A549 (cell line): ENCODE results near the gene MAN1C1.

Experiments used
- CHD2 ChIP-seq: fragments of 150-350 bp; IDR thresholded peaks from 2 replicates; pipeline ENCODE4 v1.6.1; 2014; ENCODE audit warnings: low read length; ENCODE audit not compliant: partially characterized antibody
- ESRRA ChIP-seq: fragments of 150-350 bp; IDR thresholded peaks from 2 replicates; pipeline ENCODE4 v1.6.1; 2014; ENCODE audit warnings: mild to moderate bottlenecking, low read length, borderline replicate concordance
- MAFK ChIP-seq: fragments of 450-650 bp; IDR thresholded peaks from 2 replicates; pipeline ENCODE4 v1.6.1; 2014; ENCODE audit not compliant: partially characterized antibody
- MAZ ChIP-seq: fragments of 150-350 bp; IDR thresholded peaks from 2 replicates; pipeline ENCODE4 v1.6.1; 2014; ENCODE audit warnings: antibody characterized with exemption, low read depth, low read length, borderline replicate concordance
- PBX3 ChIP-seq: IDR thresholded peaks from 2 replicates; pipeline ENCODE4 v1.6.1; 2012
- POLR2A ChIP-seq: IDR thresholded peaks from 2 replicates; pipeline ENCODE4 v1.6.1; 2012; ENCODE audit warnings: mild to moderate bottlenecking, low read length
- REST ChIP-seq: fragments of 200-600 bp; sonication (generic); IDR thresholded peaks from 2 replicates; pipeline ENCODE4 v1.6.1; 2016; ENCODE audit warnings: antibody characterized with exemption, mild to moderate bottlenecking, moderate library complexity
- SMC3 ChIP-seq: fragments of >200 bp; sonication (Bioruptor Twin); formaldehyde crosslinking; IDR thresholded peaks from 3 replicates; pipeline ENCODE4 v1.6.1; 2018; ENCODE audit warnings: inconsistent platforms
- ZSCAN20 ChIP-seq: fragments of 250-450 bp; sonication (Bioruptor Pico); IDR thresholded peaks from 2 replicates; pipeline ENCODE4 v1.8.0; 2022; ENCODE audit warnings: mild to moderate bottlenecking, moderate library complexity
- TF ChIP-seq, protein P1 (sequence below): fragments of >200 bp; sonication (Bioruptor Twin); formaldehyde crosslinking; IDR thresholded peaks from 3 replicates; pipeline ENCODE4 v1.5.1; 2016

DNA sequence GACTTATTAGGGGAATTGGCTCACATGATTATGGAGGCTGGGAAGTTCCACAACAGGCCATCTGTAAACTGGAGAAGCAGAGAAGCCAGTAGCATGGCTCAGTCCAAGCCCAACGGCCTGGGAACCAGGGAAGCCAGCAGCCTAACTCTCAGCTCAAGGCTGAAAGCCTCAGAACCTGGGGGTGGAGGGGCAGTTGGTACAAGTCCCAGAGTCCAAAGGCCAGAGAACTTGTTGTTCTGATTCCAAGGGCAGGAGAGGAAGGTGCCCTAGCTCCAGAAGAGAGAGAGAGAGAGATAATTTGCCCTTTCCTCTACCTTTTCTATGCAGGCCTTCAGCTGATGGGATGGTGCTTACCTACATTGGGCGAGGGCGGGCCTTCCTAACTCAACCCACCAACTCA is 55.3 kb downstream of the MAN1C1 start:
- TF ChIP-seq, protein P1, sequence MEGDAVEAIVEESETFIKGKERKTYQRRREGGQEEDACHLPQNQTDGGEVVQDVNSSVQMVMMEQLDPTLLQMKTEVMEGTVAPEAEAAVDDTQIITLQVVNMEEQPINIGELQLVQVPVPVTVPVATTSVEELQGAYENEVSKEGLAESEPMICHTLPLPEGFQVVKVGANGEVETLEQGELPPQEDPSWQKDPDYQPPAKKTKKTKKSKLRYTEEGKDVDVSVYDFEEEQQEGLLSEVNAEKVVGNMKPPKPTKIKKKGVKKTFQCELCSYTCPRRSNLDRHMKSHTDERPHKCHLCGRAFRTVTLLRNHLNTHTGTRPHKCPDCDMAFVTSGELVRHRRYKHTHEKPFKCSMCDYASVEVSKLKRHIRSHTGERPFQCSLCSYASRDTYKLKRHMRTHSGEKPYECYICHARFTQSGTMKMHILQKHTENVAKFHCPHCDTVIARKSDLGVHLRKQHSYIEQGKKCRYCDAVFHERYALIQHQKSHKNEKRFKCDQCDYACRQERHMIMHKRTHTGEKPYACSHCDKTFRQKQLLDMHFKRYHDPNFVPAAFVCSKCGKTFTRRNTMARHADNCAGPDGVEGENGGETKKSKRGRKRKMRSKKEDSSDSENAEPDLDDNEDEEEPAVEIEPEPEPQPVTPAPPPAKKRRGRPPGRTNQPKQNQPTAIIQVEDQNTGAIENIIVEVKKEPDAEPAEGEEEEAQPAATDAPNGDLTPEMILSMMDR: no peak
- TF ChIP-seq PBX3 (no peak), REST (no peak), MAFK (no peak), SMC3 (no peak), MAZ (no peak), CHD2 (no peak), ESRRA (no peak), POLR2A (no peak), ZSCAN20 (CRISPR knock-in tag) (no peak)
